ENCODE results near the gene ITGA5. TPM values are rescaled to one million over a fixed set of nuclear protein-coding genes. Genes with fewer than 3 reads are reported as not detected.

Gene ITGA5
- total RNA-seq, 4 donors from 2014 or later: 37.7 to 217 (median 73.0) TPM

- peaks cover 10 to 47% (median 25%) of the 10 kb centered on the region in 4 donors for H3K4me1 ChIP-seq
- TF ChIP-seq POLR2AphosphoS5 (IDR thresholded peaks at IDR 0.05) (no peak), EP300 (IDR thresholded peaks at IDR 0.05; ENCODE audit: low read depth) (no peak), CTCF (IDR thresholded peaks at IDR 0.05) (no peak), POLR2A (IDR thresholded peaks at IDR 0.05) (no peak)
- WGBS, 2 donors (ENCODE audit: low coverage in 1 of 2): 56% methylated on average over 1 of the region's 1 CpG; no CpG with 5 or more reads in 1 of the 2 donors
- no peak overlapping the region for H3K4me3 ChIP-seq
- H3K27me3 ChIP-seq: no peaks in the 10 kb centered on the region
- DNase-seq: no peak
- H3K9me3 ChIP-seq: no peaks in the 10 kb centered on the region
- intact Hi-C loops (cut with DNase I; ENCODE audit: low total_unique reads) (no loop called here), in situ Hi-C loops (cut with MboI; ENCODE audit: low pct_ligation_motif_present in 1 of 4, low pct_unique_long_range_greater_than_20kb in 1 of 4, low sequenced_read_pairs in 3 of 4) (no loop called here)
- H3K27ac ChIP-seq: peak overlapping the region; percentile 37 to 86 (median 74)
- peaks cover 0 to 26% (median 11%) of the 10 kb centered on the region in 4 donors for H3K36me3 ChIP-seq
Observed at GRCh38 chr12:54352891-54353874, 65.9 kb downstream of the ITGA5 start.

- Histone ChIP-seq H3K4me1 (peaks cover 10 to 36% (median 15%) of the 10 kb centered on the region in 4 donors), H3K27ac (peak overlapping the region; percentile 37 to 86 (median 74)), H3K27me3 (no peaks in the 10 kb centered on the region), H3K36me3 (peaks cover 0 to 37% (median 16%) of the 10 kb centered on the region in 4 donors), H3K9me3 (no peaks in the 10 kb centered on the region), H3K4me3 (peak overlapping the region in 1 of 4 donors; percentile 7)
- WGBS, 2 donors (ENCODE audit: low coverage in 1 of 2): 62 to 68% methylated on average over 2 to 21 of the region's 21 CpGs
- TF ChIP-seq EP300 (IDR thresholded peaks at IDR 0.05; ENCODE audit: low read depth) (no peak), CTCF (IDR thresholded peaks at IDR 0.05) (no peak), POLR2A (IDR thresholded peaks at IDR 0.05) (no peak), POLR2AphosphoS5 (IDR thresholded peaks at IDR 0.05) (no peak)
- in situ Hi-C loops (cut with MboI; ENCODE audit: low pct_ligation_motif_present in 1 of 4, low pct_unique_long_range_greater_than_20kb in 1 of 4, low sequenced_read_pairs in 3 of 4): no loop called here
- peak; percentile 30 for DNase-seq
- intact Hi-C loops (cut with DNase I; ENCODE audit: low total_unique reads): no loop called here
Observed at GRCh38 chr12:54352022-54352531, 67.0 kb downstream of the ITGA5 start.

GRCh38 chr12:54351341-54351740 lies 67.7 kb downstream of the ITGA5 start:
- no peak for DNase-seq
- TF ChIP-seq CTCF (IDR thresholded peaks at IDR 0.05): no peak
- no peak for TF ChIP-seq POLR2A (IDR thresholded peaks at IDR 0.05)
- TF ChIP-seq EP300 (IDR thresholded peaks at IDR 0.05; ENCODE audit: low read depth): no peak
- no peak for TF ChIP-seq POLR2AphosphoS5 (IDR thresholded peaks at IDR 0.05)
- H3K36me3 ChIP-seq: peaks cover 0 to 45% (median 20%) of the 10 kb centered on the region in 4 donors
- in situ Hi-C loops (cut with MboI; ENCODE audit: low pct_ligation_motif_present in 1 of 4, low pct_unique_long_range_greater_than_20kb in 1 of 4, low sequenced_read_pairs in 3 of 4): no loop called here
- no peaks in the 10 kb centered on the region for H3K9me3 ChIP-seq
- no peaks in the 10 kb centered on the region for H3K27me3 ChIP-seq
- WGBS, 2 donors (ENCODE audit: low coverage in 1 of 2): 78 to 80% methylated on average over 3 to 4 of the region's 4 CpGs
- H3K27ac ChIP-seq: peak overlapping the region in 3 of 4 donors; percentile 72 to 86 (median 76)
- intact Hi-C loops (cut with DNase I; ENCODE audit: low total_unique reads): no loop called here
- no peak overlapping the region for H3K4me3 ChIP-seq
- H3K4me1 ChIP-seq: peaks cover 10 to 29% (median 14%) of the 10 kb centered on the region in 4 donors

DNA sequence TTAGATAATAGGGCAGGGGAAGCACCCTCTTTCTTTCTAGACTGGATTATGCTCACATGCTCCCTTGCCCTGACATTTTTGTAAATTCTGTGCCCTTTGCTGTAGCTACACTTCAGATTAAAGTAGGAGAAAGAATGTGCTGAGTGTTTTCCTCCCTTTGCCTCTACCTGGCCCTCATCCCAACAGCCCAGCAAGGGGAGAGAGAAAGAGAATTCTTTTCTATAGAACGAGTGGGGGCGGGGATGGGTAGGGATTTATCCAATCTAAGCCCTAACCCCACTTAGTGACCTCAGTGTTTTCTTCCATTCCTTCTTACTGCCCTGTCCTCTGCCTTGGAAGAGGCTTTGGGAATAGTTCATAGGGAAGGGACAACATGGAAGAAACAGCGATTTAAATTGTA lies 68.3 kb downstream of the ITGA5 start:
- TF ChIP-seq POLR2AphosphoS5 (IDR thresholded peaks at IDR 0.05) (no peak), EP300 (IDR thresholded peaks at IDR 0.05; ENCODE audit: low read depth) (no peak), CTCF (IDR thresholded peaks at IDR 0.05) (no peak), POLR2A (IDR thresholded peaks at IDR 0.05) (no peak)
- in situ Hi-C loops (cut with MboI; ENCODE audit: low pct_ligation_motif_present in 1 of 4, low pct_unique_long_range_greater_than_20kb in 1 of 4, low sequenced_read_pairs in 3 of 4) (no loop called here), intact Hi-C loops (cut with DNase I; ENCODE audit: low total_unique reads) (no loop called here)
- Histone ChIP-seq H3K27ac (peak overlapping the region in 3 of 4 donors; percentile 72 to 86 (median 76)), H3K36me3 (peaks cover 0 to 51% (median 21%) of the 10 kb centered on the region in 4 donors), H3K4me3 (no peak overlapping the region), H3K9me3 (no peaks in the 10 kb centered on the region), H3K27me3 (no peaks in the 10 kb centered on the region), H3K4me1 (peaks cover 10 to 28% (median 14%) of the 10 kb centered on the region in 4 donors)
- 48 to 85% methylated on average over 3 of the region's 3 CpGs for WGBS, 2 donors (ENCODE audit: low coverage in 1 of 2)
- DNase-seq: no peak

All from transverse colon (tissue), 4 donors.